Activated T-cell treated with anti-CD3 and anti-CD28 coated beads, Interleukin-2, amount 50 U/mL, for 72 hours (primary cell): ENCODE data around the gene POU2F2. TPM values are rescaled to one million over a fixed set of nuclear protein-coding genes. Genes with fewer than 3 reads are reported as not detected.

Experiments
- ATAC-seq, 2 donors: fragments of 150-1000 bp; cut with Tn5 transposase; replicated peaks in 1 of 2; 2 replicates each; pipeline ENCODE4 v1.10.0; 2021; ENCODE audit warnings: moderate library complexity in 2 of 2, mild to moderate bottlenecking in 1 of 2
- DNase-seq, 2 donors: peaks; one replicate each; pipeline ENCODE4 v3.0.0; 2021 to 2022; ENCODE audit warnings: mixed read lengths in 1 of 2
- H3K27ac Mint-ChIP-seq: one replicate; pipeline ENCODE4 v1.8.0; 2022; ENCODE audit warnings: mild to moderate bottlenecking, moderate library complexity, mixed read lengths
- H3K27me3 Mint-ChIP-seq: one replicate; pipeline ENCODE4 v1.8.0; 2022; ENCODE audit warnings: low read depth, mixed read lengths
- H3K36me3 Mint-ChIP-seq, 2 donors: one replicate each; pipeline ENCODE4 v1.8.0; 2022; ENCODE audit warnings: mixed read lengths in 2 of 2, mild to moderate bottlenecking in 1 of 2; ENCODE audit not compliant: insufficient read depth in 2 of 2
- H3K4me1 Mint-ChIP-seq: one replicate; pipeline ENCODE4 v1.8.0; 2022; ENCODE audit warnings: low read depth, mixed read lengths
- H3K4me3 Mint-ChIP-seq, 2 donors: one replicate each; pipeline ENCODE4 v1.8.0; 2022; ENCODE audit warnings: mild to moderate bottlenecking in 2 of 2, mixed read lengths in 2 of 2, moderate library complexity in 2 of 2
- H3K9me3 Mint-ChIP-seq, 2 donors: one replicate each; pipeline ENCODE4 v1.8.0; 2022; ENCODE audit warnings: mixed read lengths in 2 of 2
- total RNA-seq, 2 donors: library from RNA; stranded (reverse); gene quantifications; one replicate each; pipeline ENCODE4 v1.2.3, GENCODE V29; 2022

The POU2F2 gene
- total RNA-seq, 2 donors from 2014 or later, result 45.0 to 56.0 TPM

DNA sequence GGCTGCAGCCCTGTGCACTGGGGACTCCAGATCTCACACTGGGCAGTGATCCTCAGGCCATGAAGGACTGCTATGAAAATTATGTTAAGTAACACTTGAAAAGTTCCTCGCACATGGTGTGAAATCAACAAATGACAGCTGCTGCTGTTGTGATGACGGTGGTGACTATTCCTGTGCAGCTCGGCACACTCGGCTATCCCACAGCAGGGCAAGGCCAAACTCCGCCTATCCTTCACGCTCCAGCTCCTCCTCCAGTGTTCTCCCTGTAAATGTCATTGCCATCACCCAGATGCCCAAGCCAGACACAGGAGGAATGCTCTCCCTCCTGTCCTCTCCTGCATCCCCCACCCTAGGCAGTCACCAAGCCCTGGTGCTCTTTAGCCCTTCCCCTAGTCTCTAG, 93.6 kb downstream of the POU2F2 start:
- Mint-ChIP-seq H3K9me3 (no peaks in the 10 kb centered on the region), H3K27me3 (no peaks in the 10 kb centered on the region), H3K27ac (no peak overlapping the region), H3K4me3 (no peak overlapping the region), H3K4me1 (no peaks in the 10 kb centered on the region), H3K36me3 (no peaks in the 10 kb centered on the region)
- no peak for DNase-seq
- no peak for ATAC-seq

DNA sequence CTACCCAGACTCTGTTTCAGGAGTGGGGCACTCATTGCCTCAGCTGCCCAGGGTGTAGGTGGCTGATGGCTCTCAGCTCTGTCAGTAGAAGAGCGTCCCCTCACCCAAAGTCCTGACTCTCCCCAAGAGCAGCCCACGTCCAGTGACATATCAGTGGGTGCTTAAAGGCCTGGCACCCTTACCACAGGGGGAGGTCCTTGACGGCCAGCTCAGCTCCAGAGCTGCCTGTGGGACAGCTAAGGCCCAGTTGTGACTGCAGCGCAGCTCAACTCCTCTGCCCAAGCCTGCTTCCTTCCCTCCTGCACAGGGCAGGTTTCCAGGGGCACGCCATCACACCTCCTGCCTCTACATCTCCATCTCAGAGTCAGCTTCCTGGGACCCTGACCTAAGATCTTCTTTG, 94.6 kb downstream of the POU2F2 start:
- Mint-ChIP-seq H3K36me3 (no peaks in the 10 kb centered on the region), H3K9me3 (no peaks in the 10 kb centered on the region), H3K4me1 (no peaks in the 10 kb centered on the region), H3K4me3 (no peak overlapping the region), H3K27me3 (no peaks in the 10 kb centered on the region), H3K27ac (no peak overlapping the region)
- DNase-seq, result no peak
- ATAC-seq, result no peak

Other genes starting within 250 kb of the POU2F2 start
- gene ARHGEF1, start 249.3 kb downstream of the POU2F2 start, total RNA-seq, result 100 to 1,000 TPM; 371 to 446 TPM
- gene ERFL, start 204.0 kb downstream of the POU2F2 start, total RNA-seq, result 1 to 10 TPM; 3.3 to 4.1 TPM
- 10 to 100 TPM; 64.5 to 81.0 TPM for gene RABAC1, start 173.1 kb downstream of the POU2F2 start, total RNA-seq
- gene ATP1A3, start 138.2 kb downstream of the POU2F2 start, total RNA-seq, result 1 to 10 TPM; 4.3 to 6.2 TPM
- 1 to 10 TPM; 1.1 to 3.8 TPM for gene GRIK5, start 62.2 kb downstream of the POU2F2 start, total RNA-seq
- gene ZNF574, start 56.3 kb downstream of the POU2F2 start, total RNA-seq, result 10 to 100 TPM; 11.5 to 12.2 TPM
- 10 to 100 TPM; 28.8 to 31.6 TPM for gene DEDD2, start 85.2 kb upstream of the POU2F2 start, total RNA-seq
- gene ZNF526, start 87.9 kb upstream of the POU2F2 start, total RNA-seq, result 10 to 100 TPM; 11.4 to 11.9 TPM
- gene GSK3A, start 110.2 kb upstream of the POU2F2 start, total RNA-seq, result 10 to 100 TPM; 39.6 to 43.2 TPM
- gene ERF, start 122.7 kb upstream of the POU2F2 start, total RNA-seq, result 10 to 100 TPM; 65.7 to 75.6 TPM
- 10 to 100 TPM; 90.1 to 95.0 TPM for gene CIC, start 136.8 kb upstream of the POU2F2 start, total RNA-seq
- gene PRR19, start 169.7 kb upstream of the POU2F2 start, total RNA-seq, result under 1 TPM; 0.29 to 0.86 TPM
- 10 to 100 TPM; 36.7 to 37.6 TPM for gene PAFAH1B3, start 170.2 kb upstream of the POU2F2 start, total RNA-seq
- gene TMEM145, start 180.9 kb upstream of the POU2F2 start, total RNA-seq, result 1 to 10 TPM in 1 of 2 donors, under 1 TPM in 1; 0.67 to 1.6 TPM
- gene MEGF8, start 193.2 kb upstream of the POU2F2 start, total RNA-seq, result 10 to 100 TPM in 1 of 2 donors, 1 to 10 TPM in 1; 9.7 to 14.0 TPM